ENCODE data around the gene ZDHHC7.

ZDHHC7 gene

GRCh38 chr16:84982434-84982833 lies 28.9 kb downstream of the ZDHHC7 start:
- TF ChIP-seq ZFP30 (CRISPR knock-in tag; IDR thresholded peaks at IDR 0.05) (no peak), BACH2 (CRISPR knock-in tag; IDR thresholded peaks at IDR 0.05; ENCODE audit: borderline replicate concordance) (no peak), TOX (CRISPR knock-in tag; IDR thresholded peaks at IDR 0.05; ENCODE audit: borderline replicate concordance) (no peak), CSDC2 (CRISPR knock-in tag; IDR thresholded peaks at IDR 0.05) (no peak), ZC3H10 (CRISPR knock-in tag; IDR thresholded peaks at IDR 0.05) (no peak), TCF4 (CRISPR knock-in tag; IDR thresholded peaks at IDR 0.05; ENCODE audit: borderline replicate concordance) (no peak), PPARA (CRISPR knock-in tag; IDR thresholded peaks at IDR 0.05; ENCODE audit: borderline replicate concordance) (no peak), ZNF70 (CRISPR knock-in tag; IDR thresholded peaks at IDR 0.05) (no peak), ESRRG (CRISPR knock-in tag; IDR thresholded peaks at IDR 0.05) (no peak), ZFP3 (CRISPR knock-in tag; IDR thresholded peaks at IDR 0.05) (no peak), ARNTL (CRISPR knock-in tag; IDR thresholded peaks at IDR 0.05; ENCODE audit: borderline replicate concordance, low read depth) (no peak), RARB (CRISPR knock-in tag; IDR thresholded peaks at IDR 0.05) (no peak), ZNF8 (CRISPR knock-in tag; IDR thresholded peaks at IDR 0.05) (no peak), SNAI2 (CRISPR knock-in tag; IDR thresholded peaks at IDR 0.05) (no peak), GLIS3 (CRISPR knock-in tag; IDR thresholded peaks at IDR 0.05) (no peak), OSR1 (CRISPR knock-in tag; IDR thresholded peaks at IDR 0.05) (no peak), ZNF565 (CRISPR knock-in tag; conservative IDR thresholded peaks at IDR 0.05; ENCODE audit: low read depth) (no peak)
- TF ChIP-seq, protein P1, sequence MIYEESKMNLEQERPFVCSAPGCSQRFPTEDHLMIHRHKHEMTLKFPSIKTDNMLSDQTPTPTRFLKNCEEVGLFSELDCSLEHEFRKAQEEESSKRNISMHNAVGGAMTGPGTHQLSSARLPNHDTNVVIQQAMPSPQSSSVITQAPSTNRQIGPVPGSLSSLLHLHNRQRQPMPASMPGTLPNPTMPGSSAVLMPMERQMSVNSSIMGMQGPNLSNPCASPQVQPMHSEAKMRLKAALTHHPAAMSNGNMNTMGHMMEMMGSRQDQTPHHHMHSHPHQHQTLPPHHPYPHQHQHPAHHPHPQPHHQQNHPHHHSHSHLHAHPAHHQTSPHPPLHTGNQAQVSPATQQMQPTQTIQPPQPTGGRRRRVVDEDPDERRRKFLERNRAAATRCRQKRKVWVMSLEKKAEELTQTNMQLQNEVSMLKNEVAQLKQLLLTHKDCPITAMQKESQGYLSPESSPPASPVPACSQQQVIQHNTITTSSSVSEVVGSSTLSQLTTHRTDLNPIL (CRISPR knock-in tag; IDR thresholded peaks at IDR 0.05; ENCODE audit: low read depth): no peak
- TF ChIP-seq, protein P2, sequence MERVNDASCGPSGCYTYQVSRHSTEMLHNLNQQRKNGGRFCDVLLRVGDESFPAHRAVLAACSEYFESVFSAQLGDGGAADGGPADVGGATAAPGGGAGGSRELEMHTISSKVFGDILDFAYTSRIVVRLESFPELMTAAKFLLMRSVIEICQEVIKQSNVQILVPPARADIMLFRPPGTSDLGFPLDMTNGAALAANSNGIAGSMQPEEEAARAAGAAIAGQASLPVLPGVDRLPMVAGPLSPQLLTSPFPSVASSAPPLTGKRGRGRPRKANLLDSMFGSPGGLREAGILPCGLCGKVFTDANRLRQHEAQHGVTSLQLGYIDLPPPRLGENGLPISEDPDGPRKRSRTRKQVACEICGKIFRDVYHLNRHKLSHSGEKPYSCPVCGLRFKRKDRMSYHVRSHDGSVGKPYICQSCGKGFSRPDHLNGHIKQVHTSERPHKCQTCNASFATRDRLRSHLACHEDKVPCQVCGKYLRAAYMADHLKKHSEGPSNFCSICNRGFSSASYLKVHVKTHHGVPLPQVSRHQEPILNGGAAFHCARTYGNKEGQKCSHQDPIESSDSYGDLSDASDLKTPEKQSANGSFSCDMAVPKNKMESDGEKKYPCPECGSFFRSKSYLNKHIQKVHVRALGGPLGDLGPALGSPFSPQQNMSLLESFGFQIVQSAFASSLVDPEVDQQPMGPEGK (CRISPR knock-in tag; IDR thresholded peaks at IDR 0.05; ENCODE audit: borderline replicate concordance): no peak
- ATAC-seq: no peak

- TF ChIP-seq ZNF565 (CRISPR knock-in tag; conservative IDR thresholded peaks at IDR 0.05; ENCODE audit: low read depth) (no peak), SNAI2 (CRISPR knock-in tag; IDR thresholded peaks at IDR 0.05) (no peak), ZNF8 (CRISPR knock-in tag; IDR thresholded peaks at IDR 0.05) (no peak), RARB (CRISPR knock-in tag; IDR thresholded peaks at IDR 0.05) (no peak), BACH2 (CRISPR knock-in tag; IDR thresholded peaks at IDR 0.05; ENCODE audit: borderline replicate concordance) (no peak), OSR1 (CRISPR knock-in tag; IDR thresholded peaks at IDR 0.05) (no peak), ZFP3 (CRISPR knock-in tag; IDR thresholded peaks at IDR 0.05) (no peak), ARNTL (CRISPR knock-in tag; IDR thresholded peaks at IDR 0.05; ENCODE audit: borderline replicate concordance, low read depth) (no peak), PPARA (CRISPR knock-in tag; IDR thresholded peaks at IDR 0.05; ENCODE audit: borderline replicate concordance) (no peak), CSRNP3 (CRISPR knock-in tag; IDR thresholded peaks at IDR 0.05) (no peak), TOX (CRISPR knock-in tag; IDR thresholded peaks at IDR 0.05; ENCODE audit: borderline replicate concordance) (no peak), ISL1 (CRISPR knock-in tag; IDR thresholded peaks at IDR 0.05) (no peak), TCF4 (CRISPR knock-in tag; IDR thresholded peaks at IDR 0.05; ENCODE audit: borderline replicate concordance) (no peak), ESRRG (CRISPR knock-in tag; IDR thresholded peaks at IDR 0.05) (no peak), ZC3H10 (CRISPR knock-in tag; IDR thresholded peaks at IDR 0.05) (no peak), CSDC2 (CRISPR knock-in tag; IDR thresholded peaks at IDR 0.05) (no peak)
- TF ChIP-seq, protein P1 (CRISPR knock-in tag; IDR thresholded peaks at IDR 0.05; ENCODE audit: low read depth): no peak
- TF ChIP-seq, protein P2 (CRISPR knock-in tag; IDR thresholded peaks at IDR 0.05; ENCODE audit: borderline replicate concordance): no peak
- TF ChIP-seq, protein P3, sequence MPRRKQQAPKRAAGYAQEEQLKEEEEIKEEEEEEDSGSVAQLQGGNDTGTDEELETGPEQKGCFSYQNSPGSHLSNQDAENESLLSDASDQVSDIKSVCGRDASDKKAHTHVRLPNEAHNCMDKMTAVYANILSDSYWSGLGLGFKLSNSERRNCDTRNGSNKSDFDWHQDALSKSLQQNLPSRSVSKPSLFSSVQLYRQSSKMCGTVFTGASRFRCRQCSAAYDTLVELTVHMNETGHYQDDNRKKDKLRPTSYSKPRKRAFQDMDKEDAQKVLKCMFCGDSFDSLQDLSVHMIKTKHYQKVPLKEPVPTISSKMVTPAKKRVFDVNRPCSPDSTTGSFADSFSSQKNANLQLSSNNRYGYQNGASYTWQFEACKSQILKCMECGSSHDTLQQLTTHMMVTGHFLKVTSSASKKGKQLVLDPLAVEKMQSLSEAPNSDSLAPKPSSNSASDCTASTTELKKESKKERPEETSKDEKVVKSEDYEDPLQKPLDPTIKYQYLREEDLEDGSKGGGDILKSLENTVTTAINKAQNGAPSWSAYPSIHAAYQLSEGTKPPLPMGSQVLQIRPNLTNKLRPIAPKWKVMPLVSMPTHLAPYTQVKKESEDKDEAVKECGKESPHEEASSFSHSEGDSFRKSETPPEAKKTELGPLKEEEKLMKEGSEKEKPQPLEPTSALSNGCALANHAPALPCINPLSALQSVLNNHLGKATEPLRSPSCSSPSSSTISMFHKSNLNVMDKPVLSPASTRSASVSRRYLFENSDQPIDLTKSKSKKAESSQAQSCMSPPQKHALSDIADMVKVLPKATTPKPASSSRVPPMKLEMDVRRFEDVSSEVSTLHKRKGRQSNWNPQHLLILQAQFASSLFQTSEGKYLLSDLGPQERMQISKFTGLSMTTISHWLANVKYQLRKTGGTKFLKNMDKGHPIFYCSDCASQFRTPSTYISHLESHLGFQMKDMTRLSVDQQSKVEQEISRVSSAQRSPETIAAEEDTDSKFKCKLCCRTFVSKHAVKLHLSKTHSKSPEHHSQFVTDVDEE (CRISPR knock-in tag; IDR thresholded peaks at IDR 0.05): no peak
- ATAC-seq: no peak
Observed at GRCh38 chr16:84979516-84979915, 31.8 kb downstream of the ZDHHC7 start.
